HG02870 (cell line): ENCODE results near the gene SRD5A3.

Experiments
- ATAC-seq: cut with Tn5 transposase; IDR thresholded peaks from one replicate; pipeline ENCODE4 v1.9.1; 2021; ENCODE audit warnings: mild to moderate bottlenecking, moderate library complexity; ENCODE audit not compliant: unreplicated experiment

Gene SRD5A3

GRCh38 chr4:55345980-55346850 lies at the start of gene SRD5A3:
Gene SRD5A3 (plus strand): TSS chr4:55346242. CDS start chr4:55346337, 95 bp downstream.
- peak; percentile 89 for ATAC-seq

GRCh38 chr4:55297346-55297745 lies 48.7 kb upstream of the SRD5A3 start:
- no peak for ATAC-seq

- ATAC-seq = no peak
These were observed 42.3 kb upstream of the SRD5A3 start for GRCh38 chr4:55303760-55304165.

- ATAC-seq = no peak
These were observed 41.7 kb upstream of the SRD5A3 start for GRCh38 chr4:55304303-55304702.

DNA sequence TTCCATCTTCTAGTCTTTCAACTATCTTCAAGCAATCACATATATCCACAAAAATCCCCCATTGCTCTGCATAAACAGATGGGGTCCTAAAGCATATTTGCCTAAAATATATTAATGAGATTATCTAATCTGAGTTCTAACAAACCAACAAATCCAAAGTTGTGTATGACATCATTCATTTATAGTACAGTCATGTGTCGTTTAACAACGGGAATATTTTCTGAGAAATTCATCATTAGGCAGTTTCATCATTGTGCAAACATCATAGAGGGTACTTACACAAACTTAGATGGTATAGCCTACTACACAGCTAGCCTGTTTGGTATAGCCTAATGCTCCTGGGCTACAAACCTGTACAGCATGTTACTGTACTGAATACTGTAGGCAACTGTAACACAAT lies 38.0 kb upstream of the SRD5A3 start:
- no peak for ATAC-seq

- ATAC-seq = no peak
These were observed 34.1 kb upstream of the SRD5A3 start for GRCh38 chr4:55311792-55312488.

GRCh38 chr4:55312489-55313101 lies 33.4 kb upstream of the SRD5A3 start:
- ATAC-seq = no peak

DNA sequence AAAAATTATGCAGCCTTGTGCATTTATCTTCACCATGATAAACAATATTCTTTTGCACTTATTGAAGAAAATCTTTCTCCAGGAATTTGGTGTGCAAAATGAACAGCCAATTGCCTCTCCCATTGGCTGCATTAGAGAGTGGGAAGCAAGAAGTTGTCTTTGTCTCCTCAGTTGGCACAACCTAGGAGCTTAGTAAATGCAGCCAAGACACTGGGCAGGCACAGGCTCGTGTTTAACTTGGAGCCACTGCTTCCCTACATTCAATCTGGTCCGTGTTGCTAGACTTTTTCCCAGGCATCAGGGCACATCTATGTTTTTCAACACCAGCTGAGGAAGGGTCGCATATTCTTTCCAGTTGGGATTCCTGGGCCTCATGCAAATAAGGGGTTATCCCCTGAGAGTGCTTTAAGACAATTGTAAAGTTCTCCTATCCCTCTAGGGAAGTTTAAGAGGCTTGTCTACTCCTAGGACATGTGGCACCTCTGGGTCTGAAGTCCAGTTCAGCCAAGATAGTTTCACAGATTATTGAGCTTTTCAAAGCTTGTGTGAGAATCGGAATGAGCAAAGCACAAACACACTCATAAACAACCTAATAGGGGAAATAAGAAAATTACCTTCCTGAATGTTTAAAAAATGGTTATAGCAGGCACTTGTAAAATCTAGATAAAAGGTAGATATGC lies 31.8 kb upstream of the SRD5A3 start:
- ATAC-seq = no peak

- no peak for ATAC-seq
These were observed 27.6 kb upstream of the SRD5A3 start for GRCh38 chr4:55318175-55319129.

GRCh38 chr4:55321707-55322264 lies 24.3 kb upstream of the SRD5A3 start:
- no peak for ATAC-seq

GRCh38 chr4:55323375-55323774 lies 22.7 kb upstream of the SRD5A3 start:
- ATAC-seq = no peak

- no peak for ATAC-seq
These were observed 19.4 kb upstream of the SRD5A3 start for GRCh38 chr4:55326629-55327028.

DNA sequence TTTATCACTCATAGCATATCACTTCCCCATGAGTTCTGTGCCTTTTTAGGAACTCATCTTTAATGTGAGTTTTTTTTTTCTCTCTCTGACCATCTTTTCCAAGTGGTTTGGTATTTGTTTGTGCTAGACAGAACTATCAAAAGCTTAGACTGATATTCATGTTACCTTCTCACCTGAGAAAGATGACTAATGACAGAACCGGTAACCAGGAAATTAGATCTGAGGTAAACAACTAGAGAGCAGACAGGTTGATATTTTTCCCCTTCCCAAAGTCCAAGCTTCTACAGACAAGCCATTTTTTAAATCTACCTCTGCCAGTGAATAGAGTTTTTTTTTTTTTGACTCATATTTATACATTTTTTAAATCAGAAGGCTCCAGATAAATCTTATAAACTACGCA lies 17.0 kb upstream of the SRD5A3 start:
- ATAC-seq = no peak

DNA sequence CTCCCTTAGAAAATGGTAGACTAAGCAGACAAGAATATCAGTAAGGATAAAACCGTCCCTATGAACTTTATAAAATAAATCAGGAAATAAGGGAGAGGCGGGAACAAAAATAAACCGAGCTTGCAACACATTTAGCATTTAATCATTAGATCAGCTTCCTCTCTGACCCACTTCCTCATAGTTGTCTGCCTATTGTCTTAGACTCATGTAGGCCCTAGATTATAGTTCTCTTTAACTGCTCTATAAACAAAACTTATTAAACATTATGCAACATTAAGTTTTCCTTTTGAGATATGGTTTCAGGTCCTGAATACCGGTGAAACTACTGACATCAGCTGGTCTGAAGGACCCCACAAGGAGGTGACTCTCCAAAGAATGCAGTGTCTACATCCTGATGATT lies 15.8 kb upstream of the SRD5A3 start:
- no peak for ATAC-seq

DNA sequence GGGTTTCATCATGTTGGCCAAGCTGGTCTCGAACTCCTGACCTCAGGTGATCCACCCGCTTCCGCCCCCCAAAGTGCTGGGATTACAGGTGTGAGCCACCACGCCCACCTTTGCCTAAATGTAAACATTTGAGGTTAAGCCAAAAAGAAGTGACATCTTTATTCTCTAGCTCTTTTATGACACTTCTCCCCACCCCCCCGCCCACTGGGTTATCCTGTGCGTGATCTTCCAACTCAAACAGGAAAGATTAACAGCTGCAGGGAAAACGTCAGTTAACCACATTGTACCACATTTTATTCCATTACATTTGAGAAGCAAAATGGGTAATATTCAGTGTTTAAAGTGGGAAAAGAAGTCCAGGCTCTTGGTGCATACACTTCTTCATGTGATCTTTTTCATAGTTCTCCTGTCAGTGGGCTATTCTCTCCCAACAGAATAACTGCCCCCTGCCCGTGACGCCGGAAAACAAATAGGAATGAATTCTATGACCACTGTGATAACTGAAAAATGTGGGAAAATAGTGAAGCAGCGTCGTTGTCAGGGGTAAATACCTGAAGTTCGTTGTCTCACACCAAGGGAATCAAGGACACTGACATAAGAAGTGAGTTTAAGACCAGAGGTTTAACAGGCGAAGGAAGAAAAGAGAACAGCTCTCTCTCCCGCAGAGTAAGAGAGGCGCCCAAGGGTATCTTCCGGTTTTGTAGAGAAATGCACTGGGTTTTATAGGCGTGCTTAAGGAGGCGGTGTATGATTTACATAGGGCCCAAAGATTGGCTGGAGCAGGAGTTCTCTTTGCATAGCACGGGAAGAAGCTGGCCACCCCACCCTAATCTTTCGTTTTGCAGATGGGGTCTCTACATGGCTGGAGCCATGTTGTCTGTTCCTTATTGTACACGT lies 9.7 kb upstream of the SRD5A3 start:
- ATAC-seq = no peak

DNA sequence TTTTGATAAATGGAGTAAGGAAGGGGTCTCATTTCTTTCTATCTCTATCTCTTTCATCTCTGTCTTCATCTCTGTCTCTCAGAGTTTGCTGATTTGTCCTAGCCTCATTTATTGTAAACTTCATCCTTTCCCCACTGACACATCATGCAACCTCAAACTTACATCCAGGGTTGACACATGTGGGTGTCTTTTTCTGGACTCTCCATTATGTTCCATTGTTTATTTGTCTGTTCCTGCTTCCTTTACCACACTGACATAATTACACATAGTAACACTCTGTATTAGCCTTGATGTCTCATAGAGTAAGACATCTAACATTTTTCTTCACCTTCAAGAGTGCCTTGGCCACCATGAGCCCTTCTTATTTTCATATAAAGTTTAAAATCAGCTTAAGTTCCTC lies 8.1 kb upstream of the SRD5A3 start:
- no peak for ATAC-seq

DNA sequence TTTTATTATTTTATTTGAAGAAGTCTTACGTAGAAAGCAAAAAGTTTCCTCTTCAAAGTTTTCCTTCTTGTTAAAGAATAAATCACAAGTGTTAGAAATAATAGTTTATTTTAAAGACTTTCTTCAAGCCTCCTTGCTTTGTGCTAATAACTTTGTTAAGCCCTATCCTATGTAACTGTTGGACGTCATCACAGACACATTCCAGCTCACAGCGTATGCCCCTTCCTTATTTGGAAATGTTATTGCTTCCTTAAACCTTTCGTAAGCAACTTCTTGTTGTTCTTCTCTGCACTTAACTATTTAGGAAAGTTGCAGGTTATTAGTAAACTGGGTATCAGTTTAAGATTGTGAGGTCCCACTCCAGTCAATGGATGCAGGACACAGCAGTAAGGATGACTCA lies 7.6 kb upstream of the SRD5A3 start:
- no peak for ATAC-seq

DNA sequence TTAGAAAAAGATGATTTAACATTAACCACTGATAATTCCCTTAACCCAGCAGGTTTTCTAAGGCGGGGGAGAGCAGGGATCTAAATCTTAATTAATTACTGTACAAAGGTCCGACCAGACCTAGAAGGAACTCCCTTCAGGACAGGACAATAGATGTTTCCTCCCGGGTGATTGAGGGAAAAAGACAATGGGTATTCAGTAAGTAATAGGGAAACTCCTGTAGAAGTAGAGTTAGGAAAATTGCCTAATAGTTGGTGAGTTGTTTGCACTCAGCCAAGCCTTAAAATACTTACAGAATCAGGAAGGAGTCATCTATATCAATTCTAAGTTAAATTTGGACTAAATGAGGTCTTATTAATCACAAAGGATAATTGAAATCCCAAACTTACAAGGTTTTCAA lies 5.8 kb upstream of the SRD5A3 start:
- ATAC-seq = no peak

GRCh38 chr4:55343887-55344286 lies 2.2 kb upstream of the SRD5A3 start:
- no peak for ATAC-seq
